ENCODE data around the gene PEAK1. TPM values are rescaled to one million over a fixed set of nuclear protein-coding genes. Genes with fewer than 3 reads are reported as not detected.
A peak's percentile ranks its signal among the peaks of the same experiment; 100 is the strongest.
"Not testable (repeated sequence)": the region's sequence is repeated elsewhere in the genome, so short reads cannot be mapped to it uniquely, and the experiment has no call there.

The PEAK1 gene
- total RNA-seq, 1 donor from 2014 or later = 10.5 TPM

- peak; percentile 69 for ATAC-seq
Measured at GRCh38 chr15:77173487-77173886, 246.4 kb downstream of the PEAK1 start.

- ATAC-seq = no peak
Measured at GRCh38 chr15:77171221-77171967, 248.5 kb downstream of the PEAK1 start.

GRCh38 chr15:77168616-77169015 lies 251.3 kb downstream of the PEAK1 start:
- no peak for ATAC-seq

GRCh38 chr15:77168141-77168540 lies 251.8 kb downstream of the PEAK1 start:
- ATAC-seq = no peak

- ATAC-seq = no peak
Measured at GRCh38 chr15:77167406-77167805, 252.5 kb downstream of the PEAK1 start.

GRCh38 chr15:77163781-77164384 lies 256.0 kb downstream of the PEAK1 start:
- ATAC-seq = no peak

GRCh38 chr15:77162872-77163633 lies 256.9 kb downstream of the PEAK1 start:
- no peak for ATAC-seq

- ATAC-seq = peak; percentile 39
Measured at GRCh38 chr15:77160562-77161478, 259.1 kb downstream of the PEAK1 start.

- not testable (repeated sequence) for ATAC-seq
Measured at GRCh38 chr15:77156000-77156399, 263.9 kb downstream of the PEAK1 start.

GRCh38 chr15:77148191-77148590 lies 271.7 kb downstream of the PEAK1 start:
- no peak for ATAC-seq

GRCh38 chr15:77145370-77145769 lies 274.5 kb downstream of the PEAK1 start:
- ATAC-seq = no peak

- no peak for ATAC-seq
Measured at GRCh38 chr15:77144492-77145070, 275.3 kb downstream of the PEAK1 start.

- no peak for ATAC-seq
Measured at GRCh38 chr15:77144026-77144425, 275.9 kb downstream of the PEAK1 start.

GRCh38 chr15:77143616-77144015 lies 276.3 kb downstream of the PEAK1 start:
- ATAC-seq = no peak

- ATAC-seq = no peak
Measured at GRCh38 chr15:77143191-77143590, 276.7 kb downstream of the PEAK1 start.

- ATAC-seq = no peak
Measured at GRCh38 chr15:77140220-77140619, 279.7 kb downstream of the PEAK1 start.

GRCh38 chr15:77139312-77139711 lies 280.6 kb downstream of the PEAK1 start:
- no peak for ATAC-seq

- ATAC-seq = no peak
Measured at GRCh38 chr15:77138167-77138522, 281.8 kb downstream of the PEAK1 start.

- no peak for ATAC-seq
Measured at GRCh38 chr15:77135181-77135580, 284.7 kb downstream of the PEAK1 start.

- ATAC-seq = no peak
Measured at GRCh38 chr15:77130315-77130930, 289.5 kb downstream of the PEAK1 start.

- ATAC-seq = no peak
Measured at GRCh38 chr15:77127626-77128025, 292.3 kb downstream of the PEAK1 start.
